Right lobe of liver (tissue), 4 donors: Measurements from ENCODE around the gene SLC39A11.

Experiments
- CTCF ChIP-seq, 4 donors: fragments of 200-600 bp in 3 of 4; fragments of 450-650 bp in 1 of 4; IDR thresholded peaks; one replicate each; pipeline versions ENCODE4 v1.5.1 to v1.8.0; 2016 to 2022; ENCODE audit warnings: antibody characterized with exemption in 4 of 4, mild to moderate bottlenecking in 2 of 4
- POLR2A ChIP-seq: fragments of 450-650 bp; IDR thresholded peaks from one replicate; pipeline ENCODE4 v1.6.1; 2017; ENCODE audit warnings: antibody characterized with exemption, mild to moderate bottlenecking
- donor health status: DM: no; HTN: no; CAD: no.
- donor health status: DM: no; HTN: no; CAD: no.
- donor health status: DM: no; HTN: yes; CAD: no.

GRCh38 chr17:72687886-72688285 lies 404.6 kb downstream of the SLC39A11 start:
- TF ChIP-seq POLR2A = no peak
- TF ChIP-seq CTCF (IDR thresholded peaks at IDR 0.05) = no peak
